GM12892 (cell line): Measurements from ENCODE around the gene MRPL50.

Source experiments
- POLR2A ChIP-seq: IDR thresholded peaks from 2 replicates; pipeline ENCODE4 v1.6.1; 2011; ENCODE audit warnings: low read depth, low read length, control low read depth
- POLR2AphosphoS5 ChIP-seq: IDR thresholded peaks from 2 replicates; pipeline ENCODE4 v1.6.1; 2011; ENCODE audit warnings: low read depth, low read length, control low read depth
- TAF1 ChIP-seq: IDR thresholded peaks from 2 replicates; pipeline ENCODE4 v1.6.1; 2011; ENCODE audit warnings: low read depth, mild to moderate bottlenecking, control low read depth, low read length, borderline replicate concordance

DNA sequence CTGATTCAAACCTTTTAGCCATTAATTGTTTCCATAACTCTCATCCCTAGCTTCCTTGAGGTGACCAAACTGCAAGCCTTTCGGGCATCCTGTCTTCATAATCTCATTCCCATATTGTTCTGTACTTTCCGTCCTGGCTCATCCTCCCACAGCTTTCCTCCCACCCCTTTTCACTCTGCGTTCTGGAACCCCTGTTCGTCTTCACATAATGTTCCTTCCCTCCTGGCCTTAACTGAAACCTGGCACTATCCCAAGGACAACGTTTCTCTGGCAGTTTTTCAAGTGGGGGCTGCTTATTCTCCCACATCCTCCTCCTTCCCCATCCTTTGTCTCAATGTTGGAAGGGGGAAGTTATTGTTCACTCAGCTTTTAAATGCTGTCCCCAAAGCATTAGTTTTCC lies 1.7 kb upstream of the MRPL50 start:
- TF ChIP-seq POLR2AphosphoS5 (no peak), POLR2A (no peak), TAF1 (no peak)
